NB4 (cell line): ENCODE measurements around the gene AUTS2.

Source experiments
- DNase-seq: peaks from one replicate; pipeline ENCODE4 v3.0.0; 2010; ENCODE audit warnings: low read depth
- H3K4me3 ChIP-seq: one replicate; pipeline ENCODE4 v1.5.1; 2011; ENCODE audit warnings: mild to moderate bottlenecking, low read depth, low read length, moderate library complexity
- CTCF ChIP-seq: IDR thresholded peaks from one replicate; pipeline ENCODE4 v1.5.1; 2012; ENCODE audit warnings: low read depth, low read length
- MAX ChIP-seq: IDR thresholded peaks from 2 replicates; pipeline ENCODE4 v1.6.1; 2011; ENCODE audit warnings: low read depth, low read length
- MYC ChIP-seq: IDR thresholded peaks from 2 replicates; pipeline ENCODE4 v1.6.1; 2011; ENCODE audit warnings: low read depth, low read length
- POLR2A ChIP-seq: IDR thresholded peaks from 2 replicates; pipeline ENCODE4 v1.6.1; 2011; ENCODE audit warnings: mild to moderate bottlenecking; ENCODE audit not compliant: insufficient read length; ENCODE audit errors: extremely low read depth

The AUTS2 gene

GRCh38 chr7:69845721-69846495, 247.6 kb downstream of the AUTS2 start:
- TF ChIP-seq MAX (no peak), MYC (no peak), POLR2A (no peak)
- H3K4me3 ChIP-seq = no peak overlapping the region
- DNase-seq = peak; percentile 82

GRCh38 chr7:69847921-69848612, 249.8 kb downstream of the AUTS2 start:
- TF ChIP-seq POLR2A (no peak), CTCF (no peak), MAX (no peak), MYC (no peak)

GRCh38 chr7:69849268-69849667, 251.0 kb downstream of the AUTS2 start:
- no peak overlapping the region for H3K4me3 ChIP-seq
- DNase-seq = peak; percentile 86
- TF ChIP-seq MYC = peak; percentile 82
- TF ChIP-seq MAX = peak; percentile 80
- TF ChIP-seq POLR2A = no peak

More at GRCh38 chr7:69847921-69848612, 249.8 kb downstream of the AUTS2 start:
- DNase-seq = no peak
- H3K4me3 ChIP-seq = no peak overlapping the region

- H3K4me3 ChIP-seq = no peak overlapping the region
- DNase-seq = no peak
- TF ChIP-seq CTCF (no peak), MAX (no peak), POLR2A (no peak), MYC (no peak)
These were observed 258.7 kb downstream of the AUTS2 start for GRCh38 chr7:69857014-69857413.

GRCh38 chr7:69858471-69858870, 260.2 kb downstream of the AUTS2 start:
- no peak for DNase-seq
- no peak for TF ChIP-seq MAX
- TF ChIP-seq MYC = no peak
- TF ChIP-seq CTCF = no peak
- TF ChIP-seq POLR2A = no peak
- no peak overlapping the region for H3K4me3 ChIP-seq

GRCh38 chr7:69859342-69859741, 261.1 kb downstream of the AUTS2 start:
- H3K4me3 ChIP-seq = no peak overlapping the region
- DNase-seq = no peak

More at GRCh38 chr7:69859342-69859741, 261.1 kb downstream of the AUTS2 start:
- TF ChIP-seq MAX (no peak), POLR2A (no peak), CTCF (no peak), MYC (no peak)
